GM12878 (cell line): ENCODE results near the gene P2RX4.

Experiments used
- EP300 ChIP-seq, 2 experiments: fragments of 150-350 bp in 1 of 2; IDR thresholded peaks; 2 replicates each; pipeline ENCODE4 v1.6.1; 2011 to 2012; ENCODE audit warnings: low read depth in 2 of 2, low read length in 2 of 2, borderline replicate concordance in 1 of 2, improper control_type of control experiment in 1 of 2, inconsistent platforms in 1 of 2; ENCODE audit not compliant: control insufficient read depth in 1 of 2
- HDAC6 ChIP-seq: fragments of 200-600 bp; sonication (generic); IDR thresholded peaks from one replicate; pipeline ENCODE4 v1.8.0; 2017; ENCODE audit warnings: antibody characterized with exemption; ENCODE audit not compliant: unreplicated experiment
- POLR2A ChIP-seq: IDR thresholded peaks from 2 replicates; pipeline ENCODE4 v1.6.1; 2011; ENCODE audit warnings: low read depth, mild to moderate bottlenecking, low read length
- RBBP5 ChIP-seq: fragments of 200-600 bp; sonication (generic); conservative IDR thresholded peaks from 2 replicates; pipeline ENCODE4 v1.6.1; 2016
- TF ChIP-seq, protein P1 (sequence below), 3 experiments: IDR thresholded peaks in 2 of 3; conservative IDR thresholded peaks in 1 of 3; 2 replicates each; pipeline ENCODE4 v1.5.1; 2011; ENCODE audit warnings: low read depth in 3 of 3, low read length in 3 of 3, mild to moderate bottlenecking in 3 of 3, control low read depth in 2 of 3, moderate library complexity in 2 of 3, inconsistent platforms in 1 of 3, mixed read lengths in 1 of 3; ENCODE audit not compliant: control insufficient read depth in 2 of 3, insufficient read depth in 1 of 3; ENCODE audit errors: extremely low read depth in 1 of 3
- TF ChIP-seq, protein P2 (sequence below): IDR thresholded peaks from 2 replicates; pipeline ENCODE4 v1.6.1; 2011; ENCODE audit warnings: low read depth, mild to moderate bottlenecking, low read length, moderate library complexity, borderline replicate concordance; ENCODE audit errors: extremely low read depth

DNA sequence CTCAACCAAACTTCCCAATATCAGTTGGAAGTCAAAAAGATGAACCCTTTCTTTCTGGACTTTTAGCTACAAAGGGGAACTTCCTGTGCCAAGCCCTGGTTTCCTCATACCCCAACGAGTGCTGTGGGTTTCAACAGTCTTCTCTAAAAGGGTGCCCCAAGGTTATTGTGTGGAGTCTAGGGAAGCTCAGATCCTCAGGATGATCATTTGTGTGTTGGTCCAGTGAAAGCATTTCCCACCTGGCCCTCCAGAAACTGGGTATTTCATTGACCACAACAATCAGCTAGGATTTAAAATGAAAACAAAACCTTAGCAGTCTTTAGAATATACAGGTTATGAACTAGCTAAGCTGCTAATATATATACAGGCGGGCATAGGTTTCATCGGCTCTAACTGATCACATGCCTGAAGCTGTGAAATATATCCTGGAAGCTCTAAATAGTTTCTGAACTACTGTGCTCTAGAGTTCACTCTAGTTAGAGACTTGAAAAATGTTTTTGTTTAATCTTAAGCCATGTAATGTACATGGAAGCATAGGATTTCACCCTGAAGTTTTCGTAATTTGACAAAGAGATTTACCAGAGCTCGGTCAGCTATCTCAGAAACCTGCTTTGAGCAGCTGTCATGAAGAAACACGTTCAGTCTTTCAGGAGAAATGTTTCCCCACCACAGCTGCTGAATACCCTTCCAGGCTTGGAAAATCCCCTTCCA lies 29.6 kb downstream of the P2RX4 start:
- TF ChIP-seq HDAC6 (no peak), RBBP5 (no peak), POLR2A (no peak), EP300 (IDR thresholded peaks at IDR 0.05; ENCODE audit: borderline replicate concordance in 1 of 2, control insufficient read depth in 1 of 2, low read depth in 2 of 2, low read length in 2 of 2) (no peak)
- TF ChIP-seq, protein P1, sequence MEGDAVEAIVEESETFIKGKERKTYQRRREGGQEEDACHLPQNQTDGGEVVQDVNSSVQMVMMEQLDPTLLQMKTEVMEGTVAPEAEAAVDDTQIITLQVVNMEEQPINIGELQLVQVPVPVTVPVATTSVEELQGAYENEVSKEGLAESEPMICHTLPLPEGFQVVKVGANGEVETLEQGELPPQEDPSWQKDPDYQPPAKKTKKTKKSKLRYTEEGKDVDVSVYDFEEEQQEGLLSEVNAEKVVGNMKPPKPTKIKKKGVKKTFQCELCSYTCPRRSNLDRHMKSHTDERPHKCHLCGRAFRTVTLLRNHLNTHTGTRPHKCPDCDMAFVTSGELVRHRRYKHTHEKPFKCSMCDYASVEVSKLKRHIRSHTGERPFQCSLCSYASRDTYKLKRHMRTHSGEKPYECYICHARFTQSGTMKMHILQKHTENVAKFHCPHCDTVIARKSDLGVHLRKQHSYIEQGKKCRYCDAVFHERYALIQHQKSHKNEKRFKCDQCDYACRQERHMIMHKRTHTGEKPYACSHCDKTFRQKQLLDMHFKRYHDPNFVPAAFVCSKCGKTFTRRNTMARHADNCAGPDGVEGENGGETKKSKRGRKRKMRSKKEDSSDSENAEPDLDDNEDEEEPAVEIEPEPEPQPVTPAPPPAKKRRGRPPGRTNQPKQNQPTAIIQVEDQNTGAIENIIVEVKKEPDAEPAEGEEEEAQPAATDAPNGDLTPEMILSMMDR (IDR thresholded peaks at IDR 0.05 in 2 of 3, conservative IDR thresholded peaks at IDR 0.05 in 1 of 3; ENCODE audit: control insufficient read depth in 2 of 3, extremely low read depth in 1 of 3, insufficient read depth in 1 of 3, low read depth in 3 of 3, low read length in 3 of 3) = no peak
- TF ChIP-seq, protein P2, sequence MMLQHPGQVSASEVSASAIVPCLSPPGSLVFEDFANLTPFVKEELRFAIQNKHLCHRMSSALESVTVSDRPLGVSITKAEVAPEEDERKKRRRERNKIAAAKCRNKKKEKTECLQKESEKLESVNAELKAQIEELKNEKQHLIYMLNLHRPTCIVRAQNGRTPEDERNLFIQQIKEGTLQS = no peak
